Measurements from ENCODE around the gene FMNL2. TPM values are rescaled to one million over a fixed set of nuclear protein-coding genes. Genes with fewer than 3 reads are reported as not detected.

The FMNL2 gene
- total RNA-seq, 2 donors from 2014 or later: 1.1 to 2.7 TPM

GRCh38 chr2:152534460-152535135 lies 199.6 kb downstream of the FMNL2 start:
- H3K4me3 Mint-ChIP-seq: no peak overlapping the region
- H3K9me3 Mint-ChIP-seq: no peaks in the 10 kb centered on the region
- H3K36me3 Mint-ChIP-seq (ENCODE audit: low read depth): no peaks in the 10 kb centered on the region
- no peak for ATAC-seq (replicated peaks)
- peaks cover 17% of the 10 kb centered on the region for H3K27me3 Mint-ChIP-seq
- no peaks in the 10 kb centered on the region for H3K4me1 Mint-ChIP-seq
- no peak overlapping the region for H3K27ac Mint-ChIP-seq

GRCh38 chr2:152537081-152537651 lies 202.2 kb downstream of the FMNL2 start:
- Mint-ChIP-seq H3K27ac (no peak overlapping the region), H3K27me3 (peaks cover 21% of the 10 kb centered on the region), H3K4me3 (no peak overlapping the region), H3K4me1 (no peaks in the 10 kb centered on the region), H3K36me3 (ENCODE audit: low read depth) (no peaks in the 10 kb centered on the region), H3K9me3 (no peaks in the 10 kb centered on the region)
- no peak for ATAC-seq (replicated peaks)

- Mint-ChIP-seq H3K9me3 (no peaks in the 10 kb centered on the region), H3K36me3 (ENCODE audit: low read depth) (no peaks in the 10 kb centered on the region), H3K27me3 (peaks cover 17% of the 10 kb centered on the region), H3K27ac (no peak overlapping the region), H3K4me1 (no peaks in the 10 kb centered on the region), H3K4me3 (no peak overlapping the region)
- no peak for ATAC-seq (replicated peaks)
Measured at GRCh38 chr2:152539424-152539823, 204.4 kb downstream of the FMNL2 start.

GRCh38 chr2:152541712-152542111 lies 206.7 kb downstream of the FMNL2 start:
- no peak overlapping the region for H3K27ac Mint-ChIP-seq
- no peaks in the 10 kb centered on the region for H3K36me3 Mint-ChIP-seq (ENCODE audit: low read depth)
- no peak overlapping the region for H3K4me3 Mint-ChIP-seq
- ATAC-seq (replicated peaks): no peak
- H3K27me3 Mint-ChIP-seq: peaks cover 9% of the 10 kb centered on the region
- H3K4me1 Mint-ChIP-seq: no peaks in the 10 kb centered on the region
- no peaks in the 10 kb centered on the region for H3K9me3 Mint-ChIP-seq

- Mint-ChIP-seq H3K27ac (no peak overlapping the region), H3K4me1 (no peaks in the 10 kb centered on the region), H3K36me3 (ENCODE audit: low read depth) (no peaks in the 10 kb centered on the region), H3K9me3 (no peaks in the 10 kb centered on the region), H3K27me3 (peaks cover 9% of the 10 kb centered on the region), H3K4me3 (no peak overlapping the region)
- ATAC-seq (replicated peaks): no peak
Measured at GRCh38 chr2:152542337-152542994, 207.5 kb downstream of the FMNL2 start.

- no peaks in the 10 kb centered on the region for H3K4me1 Mint-ChIP-seq
- no peaks in the 10 kb centered on the region for H3K9me3 Mint-ChIP-seq
- no peak overlapping the region for H3K4me3 Mint-ChIP-seq
- H3K36me3 Mint-ChIP-seq (ENCODE audit: low read depth): no peaks in the 10 kb centered on the region
- H3K27ac Mint-ChIP-seq: no peak overlapping the region
- ATAC-seq (replicated peaks): no peak
- peaks cover 5% of the 10 kb centered on the region for H3K27me3 Mint-ChIP-seq
Measured at GRCh38 chr2:152542995-152543481, 208.1 kb downstream of the FMNL2 start.

- peaks cover 4% of the 10 kb centered on the region for H3K27me3 Mint-ChIP-seq
- no peak for ATAC-seq (replicated peaks)
- no peak overlapping the region for H3K4me3 Mint-ChIP-seq
Measured at GRCh38 chr2:152543717-152544116, 208.7 kb downstream of the FMNL2 start.

GRCh38 chr2:152544638-152545037 lies 209.7 kb downstream of the FMNL2 start:
- H3K4me3 Mint-ChIP-seq: no peak overlapping the region

More at GRCh38 chr2:152543717-152544116, 208.7 kb downstream of the FMNL2 start:
- H3K9me3 Mint-ChIP-seq: no peaks in the 10 kb centered on the region
- no peaks in the 10 kb centered on the region for H3K36me3 Mint-ChIP-seq (ENCODE audit: low read depth)
- no peak overlapping the region for H3K27ac Mint-ChIP-seq
- H3K4me1 Mint-ChIP-seq: no peaks in the 10 kb centered on the region

GRCh38 chr2:152546230-152546837 lies 211.4 kb downstream of the FMNL2 start:
- H3K36me3 Mint-ChIP-seq (ENCODE audit: low read depth): no peaks in the 10 kb centered on the region

More at GRCh38 chr2:152544638-152545037, 209.7 kb downstream of the FMNL2 start:
- no peaks in the 10 kb centered on the region for H3K4me1 Mint-ChIP-seq
- H3K27me3 Mint-ChIP-seq: peaks cover 4% of the 10 kb centered on the region
- ATAC-seq (replicated peaks): no peak
- H3K9me3 Mint-ChIP-seq: no peaks in the 10 kb centered on the region
- no peaks in the 10 kb centered on the region for H3K36me3 Mint-ChIP-seq (ENCODE audit: low read depth)
- no peak overlapping the region for H3K27ac Mint-ChIP-seq

GRCh38 chr2:152548111-152548875 lies 213.3 kb downstream of the FMNL2 start:
- Mint-ChIP-seq H3K27me3 (peaks cover 7% of the 10 kb centered on the region), H3K27ac (no peak overlapping the region), H3K9me3 (no peaks in the 10 kb centered on the region), H3K36me3 (ENCODE audit: low read depth) (no peaks in the 10 kb centered on the region), H3K4me3 (no peak overlapping the region), H3K4me1 (no peaks in the 10 kb centered on the region)
- no peak for ATAC-seq (replicated peaks)

More at GRCh38 chr2:152546230-152546837, 211.4 kb downstream of the FMNL2 start:
- Mint-ChIP-seq H3K4me1 (no peaks in the 10 kb centered on the region), H3K27ac (no peak overlapping the region), H3K9me3 (no peaks in the 10 kb centered on the region), H3K27me3 (no peaks in the 10 kb centered on the region), H3K4me3 (no peak overlapping the region)
- ATAC-seq (replicated peaks): no peak

GRCh38 chr2:152548996-152549395 lies 214.0 kb downstream of the FMNL2 start:
- ATAC-seq (replicated peaks): no peak
- Mint-ChIP-seq H3K9me3 (no peaks in the 10 kb centered on the region), H3K27ac (no peak overlapping the region), H3K27me3 (peaks cover 7% of the 10 kb centered on the region), H3K4me3 (no peak overlapping the region), H3K36me3 (ENCODE audit: low read depth) (no peaks in the 10 kb centered on the region), H3K4me1 (no peaks in the 10 kb centered on the region)

GRCh38 chr2:152549423-152549822 lies 214.4 kb downstream of the FMNL2 start:
- H3K36me3 Mint-ChIP-seq (ENCODE audit: low read depth): no peaks in the 10 kb centered on the region
- H3K27ac Mint-ChIP-seq: no peak overlapping the region
- no peak for ATAC-seq (replicated peaks)
- H3K4me1 Mint-ChIP-seq: no peaks in the 10 kb centered on the region
- H3K27me3 Mint-ChIP-seq: peaks cover 7% of the 10 kb centered on the region
- no peaks in the 10 kb centered on the region for H3K9me3 Mint-ChIP-seq
- no peak overlapping the region for H3K4me3 Mint-ChIP-seq

- ATAC-seq (replicated peaks): no peak
- Mint-ChIP-seq H3K9me3 (no peaks in the 10 kb centered on the region), H3K27ac (no peak overlapping the region), H3K4me1 (no peaks in the 10 kb centered on the region), H3K4me3 (no peak overlapping the region), H3K27me3 (peaks cover 7% of the 10 kb centered on the region), H3K36me3 (ENCODE audit: low read depth) (no peaks in the 10 kb centered on the region)
Measured at GRCh38 chr2:152550386-152550785, 215.4 kb downstream of the FMNL2 start.

GRCh38 chr2:152552888-152553287 lies 217.9 kb downstream of the FMNL2 start:
- H3K9me3 Mint-ChIP-seq: no peaks in the 10 kb centered on the region
- no peaks in the 10 kb centered on the region for H3K36me3 Mint-ChIP-seq (ENCODE audit: low read depth)
- H3K4me3 Mint-ChIP-seq: no peak overlapping the region
- peaks cover 7% of the 10 kb centered on the region for H3K27me3 Mint-ChIP-seq
- no peaks in the 10 kb centered on the region for H3K4me1 Mint-ChIP-seq
- no peak overlapping the region for H3K27ac Mint-ChIP-seq
- no peak for ATAC-seq (replicated peaks)
